SU-DHL-6 (cell line): ENCODE results near the gene PLXNB2.

Experiments used
- CTCF ChIP-seq: fragments of 200-600 bp; sonication (generic); IDR thresholded peaks from one replicate; pipeline ENCODE4 v1.5.1; 2017; ENCODE audit warnings: antibody characterized with exemption, mild to moderate bottlenecking, low read length, moderate library complexity; ENCODE audit not compliant: insufficient read depth, poor library complexity, severe bottlenecking
- EZH2phosphoT487 ChIP-seq: fragments of 200-600 bp; sonication (generic), shearing (Covaris generic); conservative IDR thresholded peaks from 2 replicates; pipeline ENCODE4 v1.6.1; 2018; ENCODE audit warnings: mild to moderate bottlenecking, antibody characterized with exemption, low read length, moderate library complexity, mixed read lengths

- no peak for TF ChIP-seq CTCF
- no peak for TF ChIP-seq EZH2phosphoT487
These were observed 20.2 kb upstream of the PLXNB2 start for GRCh38 chr22:50327711-50328019.
